8988T (cell line): ENCODE data around the gene SNRNP70.
"Not testable (repeated sequence)": the region's sequence is repeated elsewhere in the genome, so short reads cannot be mapped to it uniquely, and the experiment has no call there.

Source experiments
- DNase-seq: peaks from one replicate; pipeline ENCODE4 v3.0.0; 2011

The SNRNP70 gene

GRCh38 chr19:49121841-49122240 lies 36.6 kb downstream of the SNRNP70 start:
- not testable (repeated sequence) for DNase-seq

- not testable (repeated sequence) for DNase-seq
Measured at GRCh38 chr19:49123285-49123684, 38.0 kb downstream of the SNRNP70 start.

- no peak for DNase-seq
Measured at GRCh38 chr19:49125025-49125731, 39.9 kb downstream of the SNRNP70 start.

- no peak for DNase-seq
Measured at GRCh38 chr19:49126575-49126974, 41.3 kb downstream of the SNRNP70 start.

- DNase-seq, result not testable (repeated sequence)
Measured at GRCh38 chr19:49127225-49127624, 42.0 kb downstream of the SNRNP70 start.

- peak; percentile 95 for DNase-seq
Measured at GRCh38 chr19:49127674-49128544, 42.7 kb downstream of the SNRNP70 start.

GRCh38 chr19:49128545-49129237 lies 43.4 kb downstream of the SNRNP70 start:
- DNase-seq, result no peak

- no peak for DNase-seq
Measured at GRCh38 chr19:49129238-49129583, 44.0 kb downstream of the SNRNP70 start.

- DNase-seq, result no peak
Measured at GRCh38 chr19:49130325-49130724, 45.1 kb downstream of the SNRNP70 start.

GRCh38 chr19:49132974-49133609 lies 47.8 kb downstream of the SNRNP70 start:
- DNase-seq, result no peak

GRCh38 chr19:49133621-49134454 lies 48.6 kb downstream of the SNRNP70 start:
- no peak for DNase-seq

GRCh38 chr19:49135686-49136085 lies 50.4 kb downstream of the SNRNP70 start:
- no peak for DNase-seq

- DNase-seq, result no peak
Measured at GRCh38 chr19:49136771-49137171, 51.5 kb downstream of the SNRNP70 start.

- no peak for DNase-seq
Measured at GRCh38 chr19:49140951-49141350, 55.7 kb downstream of the SNRNP70 start.

GRCh38 chr19:49141352-49141751 lies 56.1 kb downstream of the SNRNP70 start:
- DNase-seq, result no peak

- peak; percentile 90 for DNase-seq
Measured at GRCh38 chr19:49142866-49143335, 57.6 kb downstream of the SNRNP70 start.

- peak; percentile 72 for DNase-seq
Measured at GRCh38 chr19:49145573-49146407, 60.5 kb downstream of the SNRNP70 start.

- DNase-seq, result not testable (repeated sequence)
Measured at GRCh38 chr19:49146408-49146770, 61.1 kb downstream of the SNRNP70 start.

GRCh38 chr19:49148044-49148682 lies 62.9 kb downstream of the SNRNP70 start:
- no peak for DNase-seq
